HG03175 (cell line): ENCODE results near the gene SLC25A36.

Experiments
- ATAC-seq: cut with Tn5 transposase; IDR thresholded peaks from one replicate; pipeline ENCODE4 v1.9.1; 2021; ENCODE audit warnings: mild to moderate bottlenecking, moderate library complexity; ENCODE audit not compliant: unreplicated experiment

The SLC25A36 gene, protein sequence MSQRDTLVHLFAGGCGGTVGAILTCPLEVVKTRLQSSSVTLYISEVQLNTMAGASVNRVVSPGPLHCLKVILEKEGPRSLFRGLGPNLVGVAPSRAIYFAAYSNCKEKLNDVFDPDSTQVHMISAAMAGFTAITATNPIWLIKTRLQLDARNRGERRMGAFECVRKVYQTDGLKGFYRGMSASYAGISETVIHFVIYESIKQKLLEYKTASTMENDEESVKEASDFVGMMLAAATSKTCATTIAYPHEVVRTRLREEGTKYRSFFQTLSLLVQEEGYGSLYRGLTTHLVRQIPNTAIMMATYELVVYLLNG

GRCh38 chr3:140941434-140942220 is at the start of gene SLC25A36:
Gene SLC25A36, plus strand, starts transcription at chr3:140941836. Its CDS starts 219 bp downstream, at chr3:140942055.
- peak; percentile 97 for ATAC-seq

DNA sequence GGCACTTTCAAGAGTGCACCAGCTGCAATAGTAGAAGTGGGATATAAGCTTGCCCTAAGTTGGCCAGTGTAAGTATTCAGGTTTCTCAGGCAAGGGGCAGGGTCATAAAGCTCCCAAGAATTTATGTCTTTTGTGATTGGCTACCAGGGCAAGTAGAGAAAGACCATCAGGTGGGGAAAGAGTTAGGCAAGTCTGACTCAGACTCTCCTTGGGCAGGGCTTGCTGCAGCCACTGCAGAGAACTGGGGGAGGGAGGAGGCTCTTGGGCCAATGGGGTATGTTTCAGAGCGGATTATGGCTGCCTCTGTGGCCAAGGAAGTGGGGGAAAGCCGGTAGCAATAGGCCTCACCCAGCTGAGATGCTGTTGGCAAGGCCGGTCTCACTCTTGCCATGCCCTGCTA is 44.6 kb upstream of the SLC25A36 start:
- no peak for ATAC-seq

DNA sequence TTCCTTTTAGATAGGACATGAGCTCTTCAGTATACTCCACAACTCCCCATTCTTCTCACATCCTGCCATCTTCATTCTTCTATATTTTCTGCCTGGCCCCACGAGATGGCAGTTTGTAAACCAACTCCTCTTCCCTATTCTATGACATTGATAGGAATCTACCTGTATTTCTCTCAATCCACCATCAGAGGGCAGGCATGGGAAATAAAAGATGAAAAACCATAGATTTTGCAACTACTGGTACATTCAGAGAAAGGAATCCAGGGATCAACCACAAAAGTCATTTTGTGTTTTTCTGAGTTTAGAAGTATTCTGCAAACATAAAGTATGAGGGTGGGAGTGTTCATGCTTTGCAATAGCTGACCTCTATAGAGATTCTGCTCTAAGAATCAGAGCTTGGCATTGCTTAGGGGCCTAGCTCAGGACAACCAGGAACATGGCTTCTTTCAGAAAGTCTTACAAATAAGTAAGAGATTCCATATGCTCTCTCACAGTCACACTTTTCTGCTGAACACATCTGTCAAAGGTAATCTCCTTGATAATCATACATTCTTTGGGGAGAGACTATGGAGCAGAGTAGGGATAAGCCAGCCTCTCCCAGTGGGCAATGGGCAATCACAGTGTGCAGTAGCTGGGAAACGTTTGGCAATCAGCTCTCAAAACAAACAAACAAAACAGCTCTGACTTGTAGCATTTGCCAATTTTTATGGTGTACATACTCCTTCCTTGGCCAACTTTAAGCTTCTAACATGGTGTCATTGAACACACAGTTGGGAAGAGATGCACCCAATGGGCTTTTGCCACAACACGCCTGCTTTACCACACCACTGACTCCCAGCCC is 43.1 kb upstream of the SLC25A36 start:
- no peak for ATAC-seq

DNA sequence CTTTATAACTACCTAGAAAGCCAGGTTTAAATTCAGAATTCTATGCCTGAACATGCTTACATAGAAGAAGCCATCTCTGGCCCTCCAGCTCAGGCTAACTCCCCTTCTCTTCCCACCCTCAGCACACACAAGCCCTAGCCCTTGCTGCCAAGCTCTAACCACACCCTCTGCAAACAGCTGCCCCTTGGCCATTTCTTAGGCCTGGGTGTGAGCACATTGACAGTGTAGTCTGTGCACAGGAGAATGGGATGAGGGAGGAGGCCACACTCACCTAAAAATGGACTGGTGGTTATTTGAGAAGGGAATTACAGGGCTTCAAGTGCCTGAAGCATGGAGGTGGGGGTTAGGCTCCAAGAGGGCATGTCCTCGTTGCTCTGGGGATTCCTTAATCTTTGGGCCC is 42.3 kb upstream of the SLC25A36 start:
- no peak for ATAC-seq

DNA sequence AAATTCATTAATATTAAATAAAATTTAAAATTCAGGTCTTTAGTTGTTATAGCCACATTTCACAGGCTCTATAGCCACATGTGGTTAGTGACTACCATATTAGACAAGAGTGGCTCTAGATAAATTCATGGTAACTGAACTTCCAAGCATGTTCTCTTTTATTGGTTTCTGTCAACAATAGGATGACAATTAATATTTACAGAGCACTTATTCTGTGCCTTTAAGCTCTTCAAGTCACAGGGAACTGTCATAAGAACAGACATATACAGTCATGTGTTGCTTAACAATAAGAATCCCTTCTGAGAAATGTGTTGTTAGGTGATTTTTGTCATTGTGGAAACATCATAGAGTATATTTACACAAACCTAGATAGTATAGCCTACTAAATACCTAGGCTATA is 38.8 kb upstream of the SLC25A36 start:
- no peak for ATAC-seq

GRCh38 chr3:140903196-140903595 is 38.4 kb upstream of the SLC25A36 start:
- ATAC-seq = no peak

DNA sequence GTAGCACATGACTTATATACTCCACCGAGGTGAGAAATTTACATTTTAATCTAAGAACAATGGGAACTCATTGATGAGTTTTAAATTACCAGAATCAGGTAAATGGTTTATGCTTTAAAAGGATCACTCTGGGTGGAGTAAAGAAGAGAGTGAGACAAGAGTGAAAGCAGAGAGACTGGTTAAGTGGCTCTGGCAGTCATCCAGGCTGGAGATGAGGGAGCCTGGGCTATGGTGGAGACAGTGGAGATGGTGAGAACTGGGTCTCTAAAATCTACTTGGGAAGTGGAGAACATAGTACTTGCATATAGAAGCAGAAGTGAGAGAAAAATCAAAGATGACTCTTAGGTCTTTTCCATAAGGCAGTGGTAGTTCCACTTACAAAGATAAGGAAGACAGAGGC is 37.1 kb upstream of the SLC25A36 start:
- no peak for ATAC-seq

DNA sequence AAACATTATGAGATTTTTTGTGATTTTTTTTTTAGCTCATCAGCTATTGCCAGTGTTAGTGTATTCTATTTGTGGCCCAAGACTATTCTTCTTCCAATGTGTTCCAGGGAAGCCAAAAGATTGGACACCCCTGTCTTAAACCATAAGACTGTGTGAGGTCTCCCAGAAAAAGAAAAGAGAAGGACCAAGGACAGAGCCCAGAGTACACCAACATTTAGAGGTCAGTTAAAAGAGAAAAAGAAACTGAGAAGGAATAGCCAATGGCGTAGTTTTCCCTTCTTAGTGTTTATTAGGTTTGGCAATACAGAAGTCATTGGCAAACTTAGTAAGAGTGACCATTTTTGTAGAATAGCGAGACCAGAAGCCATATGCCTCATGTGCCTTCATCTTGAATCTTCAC is 36.1 kb upstream of the SLC25A36 start:
- no peak for ATAC-seq

DNA sequence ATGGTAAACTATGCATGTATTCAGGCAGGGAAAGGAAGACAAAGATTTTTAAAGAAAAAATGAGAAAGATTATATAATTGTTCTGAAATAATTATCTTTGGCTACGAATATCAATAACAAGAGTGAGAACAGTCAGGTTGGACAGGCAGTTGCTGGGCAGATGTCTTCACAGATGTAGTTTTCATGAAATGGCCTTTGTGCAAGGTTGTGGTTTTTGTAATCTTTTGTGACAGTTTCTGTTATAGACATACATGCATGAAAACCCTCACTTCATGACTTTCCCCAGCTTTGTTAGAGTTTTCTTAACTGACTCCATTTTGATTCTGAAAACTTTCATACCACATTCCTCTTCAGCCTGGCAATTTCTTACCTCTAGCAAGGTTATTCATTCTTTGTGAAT is 34.9 kb upstream of the SLC25A36 start:
- ATAC-seq = no peak

GRCh38 chr3:140910860-140911259 is 30.8 kb upstream of the SLC25A36 start:
- no peak for ATAC-seq

DNA sequence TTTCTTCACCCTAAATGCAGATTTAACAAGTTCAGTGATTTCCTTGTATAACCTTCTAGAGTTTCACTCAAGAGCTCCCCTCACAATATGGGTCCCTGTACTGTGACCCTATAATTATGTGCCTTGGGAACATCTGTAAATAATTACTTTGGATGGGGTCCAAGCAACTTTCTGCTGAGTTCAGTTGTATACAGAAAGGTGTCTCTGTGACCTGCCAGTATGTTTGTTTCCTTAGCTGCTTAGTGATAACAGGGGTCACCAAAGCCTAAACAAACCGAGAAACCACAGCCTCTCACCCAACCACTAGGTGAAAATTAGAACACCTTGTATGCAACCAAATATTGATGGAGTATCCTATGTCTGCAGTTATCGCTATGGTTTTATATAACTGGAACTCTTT is 29.8 kb upstream of the SLC25A36 start:
- ATAC-seq = no peak

DNA sequence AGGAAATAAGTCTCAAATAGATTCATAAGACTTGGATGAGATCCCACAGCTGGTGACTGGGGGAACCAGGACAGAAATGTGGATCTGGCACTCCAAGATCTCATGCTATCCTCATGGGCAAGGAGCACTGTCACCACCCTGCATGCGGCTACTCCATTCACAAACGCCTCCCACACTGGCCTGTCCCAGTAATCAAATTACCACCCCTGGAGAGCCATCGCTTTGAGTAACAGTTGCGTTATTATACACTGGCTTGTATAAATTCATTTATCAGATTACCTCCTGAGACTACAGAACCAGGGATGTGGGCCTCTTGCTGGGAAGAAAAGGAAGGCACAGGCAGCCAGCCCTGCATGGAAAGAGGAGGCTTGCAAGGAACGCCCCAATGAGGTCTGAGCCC is 27.9 kb upstream of the SLC25A36 start:
- no peak for ATAC-seq

DNA sequence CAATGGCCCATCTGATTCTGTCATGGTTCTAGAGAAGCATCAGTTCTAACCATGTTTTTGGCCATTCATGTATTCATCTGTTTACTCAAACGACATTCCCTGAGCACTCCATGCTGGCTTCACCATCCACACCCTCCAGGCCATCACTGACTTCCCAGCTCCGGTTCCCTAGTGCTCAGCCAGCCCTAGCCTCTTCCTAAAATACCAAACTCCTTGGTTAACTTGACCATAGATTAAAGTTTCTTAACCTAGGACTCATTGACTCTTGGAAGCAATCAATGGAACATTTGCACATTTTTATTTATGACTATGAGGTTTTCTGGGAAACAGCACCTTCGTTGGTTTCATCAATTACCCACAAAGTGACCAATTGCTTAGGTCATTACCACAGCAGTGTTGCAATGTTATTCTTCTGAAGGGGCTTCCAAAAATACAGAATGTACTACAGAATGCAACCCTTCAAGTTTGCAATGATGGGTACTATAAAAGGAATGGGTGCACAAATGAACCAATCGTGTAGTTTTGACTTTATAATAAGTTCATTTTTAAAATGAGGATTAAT is 27.2 kb upstream of the SLC25A36 start:
- ATAC-seq = no peak

GRCh38 chr3:140916603-140917002 is 25.0 kb upstream of the SLC25A36 start:
- ATAC-seq = no peak

DNA sequence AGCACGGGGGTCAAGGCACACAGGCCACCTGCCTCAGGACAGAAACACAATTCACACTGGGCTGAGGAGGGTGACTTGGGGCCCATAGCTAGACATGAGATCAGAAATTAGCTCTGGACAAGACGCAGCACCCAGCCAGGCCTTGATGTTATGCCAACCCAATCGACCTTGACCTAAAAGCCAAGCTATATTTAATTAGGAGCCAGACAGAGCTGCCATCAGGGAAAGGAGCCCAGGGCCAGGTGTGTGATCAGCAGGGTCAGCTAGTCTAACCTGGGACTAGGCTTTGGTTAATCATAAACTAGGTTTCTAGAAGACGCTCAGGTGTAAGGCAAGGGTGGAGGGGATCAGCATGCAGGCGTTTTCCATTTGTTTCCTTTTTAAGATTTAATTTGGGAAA is 23.9 kb upstream of the SLC25A36 start:
- ATAC-seq = no peak

DNA sequence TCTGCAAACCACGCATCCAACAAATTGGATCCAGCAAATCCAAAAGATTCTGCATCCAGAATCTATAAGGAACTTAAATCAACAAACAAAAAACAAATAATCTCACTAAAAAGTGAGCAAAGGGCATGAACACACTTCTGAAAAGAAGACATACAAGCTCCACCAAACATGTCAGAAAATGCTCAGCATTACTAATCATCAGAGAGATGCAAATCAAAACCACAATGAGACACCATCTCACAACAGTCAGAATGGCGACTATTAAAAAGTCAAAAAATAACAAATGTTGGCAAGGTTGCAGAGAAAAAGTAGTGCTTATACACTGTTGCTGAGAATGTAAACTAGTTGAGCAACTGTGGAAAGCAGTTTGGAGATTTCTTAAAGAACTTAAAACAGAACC is 21.6 kb upstream of the SLC25A36 start:
- no peak for ATAC-seq

DNA sequence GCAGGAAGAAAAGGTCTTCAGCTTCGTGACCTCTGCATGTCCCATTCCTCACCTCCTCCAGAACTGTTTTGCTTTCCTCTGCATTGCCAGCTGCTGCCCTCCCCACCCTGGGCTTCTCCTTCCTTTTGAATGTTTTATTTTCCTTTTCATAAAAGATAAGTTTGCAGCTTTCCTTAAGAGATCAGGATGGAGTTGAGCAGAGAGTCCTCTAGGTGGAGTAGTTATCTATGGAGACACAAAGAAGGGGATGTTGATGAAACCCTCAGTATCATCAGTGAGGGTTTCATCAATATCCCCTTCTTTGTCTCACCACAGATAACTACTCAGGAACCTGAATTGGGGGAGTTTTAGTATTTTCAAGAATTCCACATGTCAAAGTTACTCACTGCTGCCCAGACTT is 19.0 kb upstream of the SLC25A36 start:
- no peak for ATAC-seq

DNA sequence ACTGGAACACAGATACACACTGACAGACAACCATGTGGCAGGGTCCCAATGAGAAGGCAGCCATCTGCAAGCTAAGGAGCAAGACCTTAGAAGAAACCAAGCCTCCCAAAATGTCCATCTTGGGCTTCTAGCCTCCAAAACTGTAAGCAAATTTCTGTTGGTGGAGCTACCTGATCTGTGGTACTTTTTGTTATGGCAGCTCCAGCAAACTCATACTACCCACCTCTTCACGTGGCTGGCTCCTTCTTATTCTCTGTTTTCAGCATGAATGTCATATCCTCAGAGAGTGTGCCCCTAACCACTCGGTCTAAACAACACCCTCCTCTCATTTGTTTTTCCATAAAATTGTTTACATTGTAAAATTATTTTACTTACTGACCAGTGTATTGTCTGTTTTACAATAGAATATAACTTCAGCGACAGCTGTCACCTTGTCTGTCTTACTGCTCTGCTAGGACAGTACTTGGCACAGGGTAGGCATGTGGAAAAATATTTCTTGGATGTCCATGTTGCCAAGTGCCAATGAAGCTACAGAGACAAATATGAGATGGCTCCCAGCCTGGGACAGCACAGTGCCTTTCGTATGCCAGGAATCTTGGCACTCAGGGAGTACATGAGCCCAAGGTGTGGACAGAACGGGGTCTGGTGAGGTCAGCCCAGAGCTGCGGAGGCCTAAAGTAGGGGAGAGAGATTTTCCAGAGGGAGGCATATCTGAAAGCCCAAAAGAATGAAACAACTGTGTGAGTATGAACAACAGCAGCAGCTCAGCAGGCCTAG is 17.4 kb upstream of the SLC25A36 start:
- ATAC-seq = no peak

DNA sequence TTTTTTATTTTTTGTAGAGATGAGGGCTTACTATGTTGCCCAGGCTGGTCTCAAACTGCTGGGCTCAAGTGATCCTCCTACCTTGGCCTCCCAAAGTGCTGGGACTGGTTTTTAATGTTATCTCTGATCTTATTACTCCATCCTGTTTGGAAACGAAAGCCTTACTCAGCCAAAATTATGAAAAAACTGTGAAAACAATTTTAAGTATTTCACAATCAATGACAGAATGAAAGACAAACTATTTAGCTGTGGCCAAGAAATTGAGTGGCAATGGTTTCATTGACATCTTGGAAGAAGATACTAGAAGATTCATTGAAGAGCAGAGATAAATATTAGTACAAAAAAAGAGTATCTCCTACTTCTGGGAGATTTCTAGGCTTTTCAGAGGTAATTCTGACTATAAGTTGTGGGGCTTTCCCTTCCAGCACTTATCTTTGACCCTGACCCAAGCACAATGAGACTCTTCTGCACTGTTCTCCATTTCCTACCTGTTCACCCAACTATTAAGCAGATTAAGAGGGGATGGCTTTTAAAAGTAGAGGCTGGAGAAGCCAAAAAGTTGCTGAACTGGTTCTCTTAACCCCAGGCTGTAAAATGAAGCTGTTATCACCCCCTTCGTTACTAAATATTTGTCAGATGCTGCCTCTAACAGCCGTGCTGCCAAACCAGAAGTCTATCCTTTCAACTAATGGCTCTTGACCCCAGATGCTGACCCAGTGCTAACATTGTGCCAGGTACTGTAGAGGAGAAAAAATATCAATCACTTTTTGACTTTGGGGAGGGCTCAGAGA is 14.2 kb upstream of the SLC25A36 start:
- ATAC-seq = no peak

DNA sequence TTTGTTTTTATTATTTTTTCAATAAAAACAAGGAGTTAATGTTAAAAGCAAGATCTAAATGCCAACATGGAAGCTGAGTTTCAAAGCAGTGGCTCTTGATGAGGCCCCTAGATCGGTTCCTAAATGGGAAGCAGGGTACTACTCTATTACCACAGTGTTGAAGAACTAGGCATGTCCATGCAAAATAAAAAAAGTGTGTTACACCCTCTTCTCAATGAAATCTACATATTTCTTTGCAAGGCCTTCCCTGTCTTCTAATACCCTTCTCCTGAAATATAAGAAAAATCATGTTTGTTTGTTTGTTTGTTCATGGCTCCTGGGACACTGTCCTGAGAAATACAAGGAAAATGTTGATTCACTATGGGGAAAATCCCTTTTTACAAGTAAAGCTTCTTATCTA is 12.2 kb upstream of the SLC25A36 start:
- no peak for ATAC-seq
